ENCODE data around the gene SERPINB8. TPM values are rescaled to one million over a fixed set of nuclear protein-coding genes. Genes with fewer than 3 reads are reported as not detected.

SERPINB8 gene
- total RNA-seq, 1 donor from 2014 or later: 23.6 TPM

DNA sequence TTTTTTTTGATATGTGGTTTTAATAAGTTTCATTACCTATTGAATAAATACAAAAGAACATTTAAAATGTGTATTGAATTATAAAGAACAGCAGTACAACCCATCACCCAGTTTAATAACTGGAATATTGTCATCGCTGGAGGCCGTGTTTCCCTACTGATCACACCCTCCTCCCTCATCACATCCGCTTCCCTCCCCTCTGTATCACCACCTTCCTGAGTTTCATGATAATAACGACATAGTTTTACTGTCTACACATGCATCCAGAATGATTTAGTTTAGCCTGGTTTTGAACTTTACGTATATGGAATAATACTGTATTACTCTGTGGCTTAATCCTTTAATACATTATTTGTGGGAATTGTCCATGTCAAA, 2.1 kb downstream of the SERPINB8 start:
- no peaks in the 10 kb centered on the region for H3K36me3 ChIP-seq (ENCODE audit: control insufficient read depth, insufficient read depth, low read length)
- no peak overlapping the region for H3K4me3 ChIP-seq (ENCODE audit: low read depth, low read length)
- H3K27me3 ChIP-seq (ENCODE audit: control insufficient read depth, insufficient read depth, low read length): no peaks in the 10 kb centered on the region
- TF ChIP-seq, protein P1, sequence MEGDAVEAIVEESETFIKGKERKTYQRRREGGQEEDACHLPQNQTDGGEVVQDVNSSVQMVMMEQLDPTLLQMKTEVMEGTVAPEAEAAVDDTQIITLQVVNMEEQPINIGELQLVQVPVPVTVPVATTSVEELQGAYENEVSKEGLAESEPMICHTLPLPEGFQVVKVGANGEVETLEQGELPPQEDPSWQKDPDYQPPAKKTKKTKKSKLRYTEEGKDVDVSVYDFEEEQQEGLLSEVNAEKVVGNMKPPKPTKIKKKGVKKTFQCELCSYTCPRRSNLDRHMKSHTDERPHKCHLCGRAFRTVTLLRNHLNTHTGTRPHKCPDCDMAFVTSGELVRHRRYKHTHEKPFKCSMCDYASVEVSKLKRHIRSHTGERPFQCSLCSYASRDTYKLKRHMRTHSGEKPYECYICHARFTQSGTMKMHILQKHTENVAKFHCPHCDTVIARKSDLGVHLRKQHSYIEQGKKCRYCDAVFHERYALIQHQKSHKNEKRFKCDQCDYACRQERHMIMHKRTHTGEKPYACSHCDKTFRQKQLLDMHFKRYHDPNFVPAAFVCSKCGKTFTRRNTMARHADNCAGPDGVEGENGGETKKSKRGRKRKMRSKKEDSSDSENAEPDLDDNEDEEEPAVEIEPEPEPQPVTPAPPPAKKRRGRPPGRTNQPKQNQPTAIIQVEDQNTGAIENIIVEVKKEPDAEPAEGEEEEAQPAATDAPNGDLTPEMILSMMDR (IDR thresholded peaks at IDR 0.05; ENCODE audit: insufficient read depth, low read length, poor library complexity, severe bottlenecking): no peak
- DNase-seq (ENCODE audit: low read depth): no peak

DNA sequence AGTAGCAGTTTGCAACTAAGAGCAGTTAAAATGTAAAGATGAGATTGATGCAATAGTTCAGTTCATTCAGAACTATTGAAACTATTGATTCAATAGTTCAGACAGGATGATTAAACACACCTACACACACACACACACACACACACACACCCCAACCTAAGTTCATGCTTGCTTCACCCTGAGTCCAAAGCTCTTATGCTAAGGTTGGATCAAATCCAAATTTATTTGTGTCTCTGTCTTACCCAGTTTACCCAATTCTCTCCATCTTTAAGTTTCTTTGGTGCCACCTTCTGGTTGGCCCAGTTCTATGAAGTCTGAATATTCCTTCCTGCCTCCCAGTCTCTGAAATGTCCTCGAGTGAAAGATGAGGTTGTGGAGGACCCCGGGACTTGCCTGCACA, 5.1 kb downstream of the SERPINB8 start:
- H3K36me3 ChIP-seq (ENCODE audit: control insufficient read depth, insufficient read depth, low read length): no peaks in the 10 kb centered on the region
- no peak for DNase-seq (ENCODE audit: low read depth)
- TF ChIP-seq, protein P1 (IDR thresholded peaks at IDR 0.05; ENCODE audit: insufficient read depth, low read length, poor library complexity, severe bottlenecking): peak; percentile 48

DNA sequence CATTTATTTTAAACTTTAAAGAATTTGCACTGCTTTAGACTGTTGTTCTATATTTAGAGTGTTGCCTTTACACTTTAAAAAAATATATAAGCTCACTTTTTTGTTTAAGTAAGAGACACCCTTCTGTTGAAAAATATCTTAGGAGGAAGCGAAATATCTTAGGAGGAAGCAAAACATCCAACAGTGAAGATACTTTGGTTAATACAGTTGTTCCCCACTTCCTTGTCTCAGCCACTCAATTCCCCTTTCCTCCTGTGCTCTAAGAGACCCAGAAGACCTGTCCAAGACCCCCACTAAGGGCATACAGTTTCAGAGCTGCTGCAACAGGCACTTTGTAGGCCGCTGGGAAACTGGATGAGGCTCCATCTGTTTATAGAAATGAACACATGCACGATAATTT, 5.7 kb downstream of the SERPINB8 start:
- H3K36me3 ChIP-seq (ENCODE audit: control insufficient read depth, insufficient read depth, low read length): no peaks in the 10 kb centered on the region
- DNase-seq (ENCODE audit: low read depth): no peak
- TF ChIP-seq, protein P1 (IDR thresholded peaks at IDR 0.05; ENCODE audit: insufficient read depth, low read length, poor library complexity, severe bottlenecking): no peak
- H3K4me3 ChIP-seq (ENCODE audit: low read depth, low read length): no peak overlapping the region
- no peaks in the 10 kb centered on the region for H3K27me3 ChIP-seq (ENCODE audit: control insufficient read depth, insufficient read depth, low read length)

More for the DNA sequence above, 5.1 kb downstream of the SERPINB8 start:
- Histone ChIP-seq H3K27me3 (ENCODE audit: control insufficient read depth, insufficient read depth, low read length) (no peaks in the 10 kb centered on the region), H3K4me3 (ENCODE audit: low read depth, low read length) (no peak overlapping the region)

DNA sequence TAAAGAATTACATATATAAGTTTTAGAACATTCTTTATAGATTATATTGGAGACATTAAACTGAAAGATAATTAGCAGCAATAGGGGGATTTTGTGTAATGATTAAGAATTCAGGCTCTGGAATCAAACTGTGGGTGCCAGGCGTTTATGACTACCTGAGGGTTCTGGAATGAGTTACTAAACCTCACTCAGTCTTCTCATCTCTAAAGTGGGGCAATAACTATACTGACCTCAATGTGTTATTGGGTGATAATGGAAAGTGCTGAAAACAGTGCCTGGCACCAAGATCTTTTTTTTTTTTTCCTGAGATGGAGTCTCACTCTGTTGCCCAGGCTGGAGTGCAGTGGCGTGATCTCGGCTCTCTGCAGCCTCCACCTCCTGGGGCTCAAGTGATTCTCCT, 7.2 kb downstream of the SERPINB8 start:
- peaks cover under 1% of the 10 kb centered on the region for H3K36me3 ChIP-seq (ENCODE audit: control insufficient read depth, insufficient read depth, low read length)
- TF ChIP-seq, protein P1 (IDR thresholded peaks at IDR 0.05; ENCODE audit: insufficient read depth, low read length, poor library complexity, severe bottlenecking): no peak
- H3K4me3 ChIP-seq (ENCODE audit: low read depth, low read length): no peak overlapping the region
- no peak for DNase-seq (ENCODE audit: low read depth)
- no peaks in the 10 kb centered on the region for H3K27me3 ChIP-seq (ENCODE audit: control insufficient read depth, insufficient read depth, low read length)

DNA sequence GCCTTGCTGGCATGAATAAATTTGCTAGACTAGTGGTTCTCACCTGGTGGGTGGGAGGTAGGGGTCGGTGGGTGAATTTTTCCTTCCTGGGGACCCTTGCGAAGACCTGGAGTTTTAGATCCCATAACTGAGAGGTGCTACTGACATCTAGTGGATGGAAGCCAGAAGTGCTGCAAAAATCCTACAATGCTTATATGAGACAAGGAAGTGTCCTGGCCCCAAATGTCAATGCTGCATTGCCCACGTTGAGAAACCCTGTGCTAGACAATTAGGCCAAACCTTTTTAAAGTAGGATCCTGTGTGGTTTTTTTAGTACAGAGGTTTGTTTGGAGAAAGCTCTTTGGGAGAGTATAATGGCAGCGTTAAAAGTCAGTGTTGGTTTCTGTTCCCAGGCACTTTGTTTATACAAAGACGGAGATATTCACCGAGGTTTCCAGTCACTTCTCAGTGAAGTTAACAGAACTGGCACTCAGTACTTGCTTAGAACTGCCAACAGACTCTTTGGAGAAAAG, 9.6 kb downstream of the SERPINB8 start:
- Histone ChIP-seq H3K4me3 (ENCODE audit: low read depth, low read length) (peak overlapping the region; percentile 17), H3K36me3 (ENCODE audit: control insufficient read depth, insufficient read depth, low read length) (peaks cover 1% of the 10 kb centered on the region)

DNA sequence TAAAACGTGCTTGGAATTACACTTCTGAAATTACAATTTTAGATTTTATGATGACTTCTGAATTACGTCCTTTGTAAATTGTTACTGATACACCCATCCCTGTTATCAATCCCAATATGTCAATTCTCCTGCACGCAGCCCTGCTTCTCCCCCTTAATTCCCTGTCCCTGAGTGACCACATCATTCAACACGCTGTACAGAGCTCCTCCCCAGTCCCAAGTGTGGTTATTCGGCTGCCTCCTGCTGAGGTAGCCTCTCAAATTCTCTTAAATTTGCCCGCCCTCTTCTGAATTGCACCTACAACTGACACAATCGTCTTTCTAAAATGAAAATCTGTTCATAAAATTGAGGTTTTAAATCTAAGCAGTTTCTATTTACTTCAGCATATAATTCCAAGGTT, 10.1 kb downstream of the SERPINB8 start:
- Histone ChIP-seq H3K27me3 (ENCODE audit: control insufficient read depth, insufficient read depth, low read length) (no peaks in the 10 kb centered on the region), H3K4me3 (ENCODE audit: low read depth, low read length) (no peak overlapping the region), H3K36me3 (ENCODE audit: control insufficient read depth, insufficient read depth, low read length) (peaks cover 1% of the 10 kb centered on the region)
- TF ChIP-seq, protein P1 (IDR thresholded peaks at IDR 0.05; ENCODE audit: insufficient read depth, low read length, poor library complexity, severe bottlenecking): no peak
- DNase-seq (ENCODE audit: low read depth): no peak

More for the DNA sequence above, 9.6 kb downstream of the SERPINB8 start:
- peak; percentile 37 for DNase-seq (ENCODE audit: low read depth)
- no peaks in the 10 kb centered on the region for H3K27me3 ChIP-seq (ENCODE audit: control insufficient read depth, insufficient read depth, low read length)
- TF ChIP-seq, protein P1 (IDR thresholded peaks at IDR 0.05; ENCODE audit: insufficient read depth, low read length, poor library complexity, severe bottlenecking): peak; percentile 88

Measured in kidney epithelial cell (primary cell).